Activated CD8-positive, alpha-beta memory T cell treated with anti-CD3 and anti-CD28 coated beads, Interleukin-2, amount 50 U/mL, for 4 hours (primary cell): ENCODE data around the gene CFAP58.

Experiments used
- DNase-seq: peaks from one replicate; pipeline ENCODE4 v3.0.0-alpha.2; 2020

The CFAP58 gene

GRCh38 chr10:104498347-104499081, 144.9 kb downstream of the CFAP58 start:
- no peak for DNase-seq

- no peak for DNase-seq
Measured at GRCh38 chr10:104501449-104501848, 147.8 kb downstream of the CFAP58 start.

- no peak for DNase-seq
Measured at GRCh38 chr10:104501864-104502579, 148.4 kb downstream of the CFAP58 start.

- no peak for DNase-seq
Measured at GRCh38 chr10:104502907-104503306, 149.3 kb downstream of the CFAP58 start.
